Ramos (cell line): ENCODE data around the gene RBM26.

Source experiments
- in situ Hi-C: fragments of 300-500 bp; cut with MboI; formaldehyde crosslinking; loops from one replicate; pipeline ENCODE4 v1.14.3; 2022; ENCODE audit warnings: low sequenced_read_pairs; ENCODE audit not compliant: unreplicated experiment

Gene RBM26

GRCh38 chr13:79346300-79346914 lies 59.6 kb downstream of the RBM26 start:
- in situ Hi-C loops = no loop called here

- in situ Hi-C loops = no loop called here
Observed at GRCh38 chr13:79341202-79341601, 64.9 kb downstream of the RBM26 start.

GRCh38 chr13:79340490-79340889 lies 65.6 kb downstream of the RBM26 start:
- in situ Hi-C loops = no loop called here

- in situ Hi-C loops = no loop called here
Observed at GRCh38 chr13:79338343-79338742, 67.7 kb downstream of the RBM26 start.

GRCh38 chr13:79336966-79337365 lies 69.1 kb downstream of the RBM26 start:
- in situ Hi-C loops = no loop called here

- in situ Hi-C loops = no loop called here
Observed at GRCh38 chr13:79328510-79328909, 77.5 kb downstream of the RBM26 start.

GRCh38 chr13:79320433-79320832 lies 85.6 kb downstream of the RBM26 start:
- in situ Hi-C loops = no loop called here

GRCh38 chr13:79318664-79319063 lies 87.4 kb downstream of the RBM26 start:
- in situ Hi-C loops = no loop called here

GRCh38 chr13:79317856-79318255 lies 88.2 kb downstream of the RBM26 start:
- in situ Hi-C loops = no loop called here

GRCh38 chr13:79314652-79315051 lies 91.4 kb downstream of the RBM26 start:
- in situ Hi-C loops = no loop called here

GRCh38 chr13:79312340-79312855 lies 93.7 kb downstream of the RBM26 start:
- in situ Hi-C loops = no loop called here

- in situ Hi-C loops = no loop called here
Observed at GRCh38 chr13:79311386-79311785, 94.7 kb downstream of the RBM26 start.

GRCh38 chr13:79309690-79310089 lies 96.4 kb downstream of the RBM26 start:
- in situ Hi-C loops = no loop called here

GRCh38 chr13:79307866-79308298 lies 98.2 kb downstream of the RBM26 start:
- in situ Hi-C loops = no loop called here

GRCh38 chr13:79307433-79307861 lies 98.6 kb downstream of the RBM26 start:
- in situ Hi-C loops = no loop called here

- in situ Hi-C loops = no loop called here
Observed at GRCh38 chr13:79306650-79307049, 99.4 kb downstream of the RBM26 start.

- in situ Hi-C loops = no loop called here
Observed at GRCh38 chr13:79297128-79297527, 108.9 kb downstream of the RBM26 start.

GRCh38 chr13:79295906-79296706 lies 109.9 kb downstream of the RBM26 start:
- in situ Hi-C loops = no loop called here

GRCh38 chr13:79290595-79291244 lies 115.3 kb downstream of the RBM26 start:
- in situ Hi-C loops = no loop called here

- in situ Hi-C loops = no loop called here
Observed at GRCh38 chr13:79289571-79289970, 116.5 kb downstream of the RBM26 start.
